Measurements from ENCODE around the gene MRPS31.
"Not testable (repeated sequence)": the region's sequence is repeated elsewhere in the genome, so short reads cannot be mapped to it uniquely, and the experiment has no call there.

Gene MRPS31

DNA sequence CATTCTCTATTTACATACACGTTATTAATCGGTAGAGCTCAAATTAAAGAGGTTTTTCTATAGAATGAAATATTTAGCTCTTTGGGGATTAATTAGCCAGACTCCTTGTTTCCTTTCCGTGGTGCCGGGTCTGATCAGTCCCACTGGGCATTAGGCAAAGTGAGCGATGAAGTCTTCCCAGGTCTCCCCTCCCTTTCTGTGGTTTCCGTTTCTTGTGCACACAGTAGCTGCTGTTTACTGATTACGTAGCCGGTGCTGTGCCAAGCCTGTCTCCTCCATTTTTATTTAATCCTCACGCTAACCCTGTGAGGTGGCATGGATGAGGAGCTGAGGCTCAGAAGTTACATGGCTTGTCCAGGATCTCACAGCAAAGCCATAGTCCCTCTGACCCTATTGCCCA lies 27.4 kb upstream of the MRPS31 start:
- Mint-ChIP-seq H3K36me3 (ENCODE audit: low read depth) (peaks cover 12% of the 10 kb centered on the region), H3K27ac (peak overlapping the region; percentile 76), H3K4me3 (peak overlapping the region; percentile 29), H3K4me1 (ENCODE audit: low read depth) (peaks cover 9% of the 10 kb centered on the region), H3K27me3 (ENCODE audit: low read depth) (no peaks in the 10 kb centered on the region), H3K9me3 (no peaks in the 10 kb centered on the region)

DNA sequence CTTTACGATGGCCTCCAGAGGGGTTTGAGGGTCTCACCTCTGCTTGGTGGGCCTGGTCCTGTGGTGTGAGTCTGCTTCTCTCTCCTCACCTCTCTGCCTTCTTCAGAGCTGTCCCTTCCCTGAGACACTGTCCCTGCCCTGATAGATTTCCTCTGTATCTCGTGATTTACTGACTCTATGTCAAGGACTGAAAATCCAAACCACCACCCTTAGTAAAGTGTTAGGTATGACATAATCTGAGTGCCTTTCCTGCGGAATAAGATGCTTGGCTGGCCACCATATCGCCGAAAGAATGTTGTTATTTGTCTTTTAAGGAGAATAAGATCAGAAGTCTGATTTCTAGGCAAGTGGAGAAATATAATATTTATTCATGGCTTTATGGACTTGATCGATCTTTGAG lies 25.7 kb upstream of the MRPS31 start:
- H3K36me3 Mint-ChIP-seq (ENCODE audit: low read depth): peaks cover 12% of the 10 kb centered on the region
- H3K9me3 Mint-ChIP-seq: no peaks in the 10 kb centered on the region
- no peaks in the 10 kb centered on the region for H3K27me3 Mint-ChIP-seq (ENCODE audit: low read depth)
- H3K4me1 Mint-ChIP-seq (ENCODE audit: low read depth): peaks cover 9% of the 10 kb centered on the region
- H3K27ac Mint-ChIP-seq: no peak overlapping the region
- H3K4me3 Mint-ChIP-seq: no peak overlapping the region

DNA sequence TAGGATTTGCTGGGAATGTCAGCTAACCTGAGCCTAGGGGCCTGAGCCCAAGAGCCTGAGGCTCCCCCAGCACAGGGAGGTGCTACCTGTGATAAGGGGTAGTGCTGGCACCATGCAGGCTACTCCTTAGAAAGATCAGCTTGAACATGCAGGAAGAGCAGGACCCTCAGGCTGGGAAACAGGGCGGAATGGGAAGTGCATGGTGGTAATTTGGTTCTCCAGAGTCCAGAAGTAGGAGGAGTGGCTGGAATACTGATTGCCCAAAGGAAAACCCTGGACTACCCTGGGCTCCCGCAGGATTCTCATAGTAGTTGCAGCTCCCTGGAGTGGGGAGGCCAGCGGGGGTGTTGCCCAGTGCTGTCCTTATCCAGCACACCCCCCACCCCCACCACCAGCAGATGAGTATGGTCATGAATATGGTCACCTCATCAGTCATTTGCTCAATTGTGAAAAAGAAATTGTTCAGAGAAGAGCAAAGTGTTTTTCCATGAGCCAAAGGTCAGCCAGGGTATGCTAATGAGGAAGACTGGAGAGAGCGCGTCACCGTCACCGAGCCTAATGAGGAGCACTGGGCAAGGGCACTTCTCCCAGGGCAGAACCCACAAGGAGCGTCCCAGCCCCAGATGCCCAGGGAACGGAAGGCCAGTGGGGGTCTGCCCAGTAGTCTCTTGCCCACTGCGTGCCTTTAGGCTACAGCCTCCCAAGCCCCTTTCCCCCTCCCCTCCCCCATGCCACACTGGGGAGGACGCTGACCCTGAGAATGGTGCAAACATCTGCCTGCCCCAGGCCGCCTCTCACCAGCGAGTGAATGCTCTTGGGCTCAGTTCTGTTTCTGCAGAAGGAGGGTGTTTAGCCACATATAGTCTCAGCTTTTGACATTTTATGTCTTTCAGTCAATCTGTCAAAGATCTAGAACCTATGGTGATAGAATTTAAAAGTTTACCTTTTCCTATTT lies 23.7 kb upstream of the MRPS31 start:
- H3K27me3 Mint-ChIP-seq (ENCODE audit: low read depth): no peaks in the 10 kb centered on the region
- H3K27ac Mint-ChIP-seq: no peak overlapping the region
- peaks cover 12% of the 10 kb centered on the region for H3K36me3 Mint-ChIP-seq (ENCODE audit: low read depth)
- no peak overlapping the region for H3K4me3 Mint-ChIP-seq
- H3K9me3 Mint-ChIP-seq: no peaks in the 10 kb centered on the region
- peaks cover 9% of the 10 kb centered on the region for H3K4me1 Mint-ChIP-seq (ENCODE audit: low read depth)

DNA sequence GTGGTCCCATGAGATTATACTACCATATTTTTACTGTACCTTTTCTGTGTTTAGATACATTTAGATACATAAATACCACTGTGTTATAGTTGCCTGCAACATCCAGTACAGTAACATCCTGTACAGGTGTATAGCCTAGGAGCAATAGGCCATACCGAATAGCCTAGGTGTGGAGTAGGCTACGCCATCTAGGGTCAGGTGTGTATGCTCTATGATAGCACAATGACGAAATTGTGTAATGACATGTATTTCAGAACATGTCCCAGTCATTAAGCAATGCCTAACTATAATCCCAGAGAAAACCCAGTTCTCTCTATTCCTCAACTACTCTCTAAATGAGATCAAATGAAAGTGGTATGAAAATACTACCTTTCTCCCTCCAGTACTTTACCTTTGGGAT lies 22.3 kb upstream of the MRPS31 start:
- Mint-ChIP-seq H3K36me3 (ENCODE audit: low read depth) (peaks cover 6% of the 10 kb centered on the region), H3K27ac (no peak overlapping the region), H3K9me3 (no peaks in the 10 kb centered on the region), H3K4me3 (no peak overlapping the region), H3K27me3 (ENCODE audit: low read depth) (no peaks in the 10 kb centered on the region), H3K4me1 (ENCODE audit: low read depth) (no peaks in the 10 kb centered on the region)

DNA sequence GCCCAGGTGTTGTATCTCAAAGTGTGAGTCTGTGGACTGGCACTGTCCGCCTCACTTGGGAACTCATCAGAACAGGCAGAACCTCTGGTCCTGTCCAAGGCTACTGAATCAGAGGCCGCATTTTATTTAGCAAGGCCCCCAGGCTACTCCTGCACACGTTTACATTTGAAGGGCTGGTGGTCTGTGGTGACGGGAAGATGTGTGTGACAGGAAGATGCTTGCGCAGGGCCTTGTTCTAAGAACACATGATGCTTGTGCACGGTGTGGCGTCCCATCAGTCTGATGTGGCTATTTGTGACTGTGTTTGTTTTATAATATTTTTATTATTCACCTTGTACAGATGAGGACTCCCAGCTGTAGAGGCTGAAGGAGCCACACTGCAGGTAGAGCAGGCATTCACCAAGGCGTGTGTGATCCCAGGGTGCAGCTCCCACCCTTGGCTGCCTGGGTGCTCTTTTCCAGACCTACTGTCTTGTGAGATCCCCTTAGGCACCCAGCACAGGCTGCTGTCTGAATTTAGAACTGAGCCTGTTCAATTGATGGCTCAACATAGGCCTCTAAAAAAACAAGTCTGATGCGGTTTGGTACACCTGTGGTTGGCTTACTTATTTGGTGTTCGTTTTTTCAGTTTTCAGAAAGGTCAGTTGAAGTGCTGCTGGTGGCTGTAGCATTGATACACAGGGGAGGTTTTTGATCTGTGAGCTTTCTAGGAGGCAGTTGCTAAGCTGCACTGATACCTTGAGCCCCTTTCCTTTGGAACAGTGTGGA lies 21.5 kb upstream of the MRPS31 start:
- peaks cover 6% of the 10 kb centered on the region for H3K36me3 Mint-ChIP-seq (ENCODE audit: low read depth)

DNA sequence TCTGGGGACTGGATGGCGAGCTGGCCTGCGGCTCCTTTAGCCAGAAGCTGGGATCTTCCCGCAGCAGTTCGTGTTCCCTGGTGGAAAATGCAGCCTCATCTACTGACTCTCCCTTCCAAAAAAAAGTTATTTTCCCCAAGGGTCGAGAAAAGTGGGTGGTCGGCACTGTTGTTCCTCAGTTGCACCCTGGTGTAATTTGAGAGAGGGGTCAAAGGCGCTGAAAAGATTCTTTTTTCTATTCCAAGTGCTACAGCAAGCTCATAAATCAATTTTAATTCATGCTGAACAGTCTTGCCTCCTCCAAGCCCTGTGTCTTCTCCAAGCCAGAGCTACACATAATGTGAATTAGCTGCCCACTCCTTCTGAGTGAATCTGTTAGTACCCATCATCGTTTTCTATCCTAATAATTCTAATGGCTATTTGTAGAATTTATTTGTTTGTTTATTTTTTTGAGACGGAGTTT lies 19.2 kb upstream of the MRPS31 start:
- Mint-ChIP-seq H3K4me1 (ENCODE audit: low read depth) (peaks cover 11% of the 10 kb centered on the region), H3K4me3 (peak overlapping the region; percentile 70), H3K27me3 (ENCODE audit: low read depth) (no peaks in the 10 kb centered on the region), H3K9me3 (no peaks in the 10 kb centered on the region), H3K27ac (peak overlapping the region; percentile 20), H3K36me3 (ENCODE audit: low read depth) (no peaks in the 10 kb centered on the region)

More for the DNA sequence above, 21.5 kb upstream of the MRPS31 start:
- Mint-ChIP-seq H3K27ac (peak overlapping the region; percentile 33), H3K27me3 (ENCODE audit: low read depth) (no peaks in the 10 kb centered on the region), H3K9me3 (no peaks in the 10 kb centered on the region), H3K4me3 (no peak overlapping the region), H3K4me1 (ENCODE audit: low read depth) (peaks cover 2% of the 10 kb centered on the region)

DNA sequence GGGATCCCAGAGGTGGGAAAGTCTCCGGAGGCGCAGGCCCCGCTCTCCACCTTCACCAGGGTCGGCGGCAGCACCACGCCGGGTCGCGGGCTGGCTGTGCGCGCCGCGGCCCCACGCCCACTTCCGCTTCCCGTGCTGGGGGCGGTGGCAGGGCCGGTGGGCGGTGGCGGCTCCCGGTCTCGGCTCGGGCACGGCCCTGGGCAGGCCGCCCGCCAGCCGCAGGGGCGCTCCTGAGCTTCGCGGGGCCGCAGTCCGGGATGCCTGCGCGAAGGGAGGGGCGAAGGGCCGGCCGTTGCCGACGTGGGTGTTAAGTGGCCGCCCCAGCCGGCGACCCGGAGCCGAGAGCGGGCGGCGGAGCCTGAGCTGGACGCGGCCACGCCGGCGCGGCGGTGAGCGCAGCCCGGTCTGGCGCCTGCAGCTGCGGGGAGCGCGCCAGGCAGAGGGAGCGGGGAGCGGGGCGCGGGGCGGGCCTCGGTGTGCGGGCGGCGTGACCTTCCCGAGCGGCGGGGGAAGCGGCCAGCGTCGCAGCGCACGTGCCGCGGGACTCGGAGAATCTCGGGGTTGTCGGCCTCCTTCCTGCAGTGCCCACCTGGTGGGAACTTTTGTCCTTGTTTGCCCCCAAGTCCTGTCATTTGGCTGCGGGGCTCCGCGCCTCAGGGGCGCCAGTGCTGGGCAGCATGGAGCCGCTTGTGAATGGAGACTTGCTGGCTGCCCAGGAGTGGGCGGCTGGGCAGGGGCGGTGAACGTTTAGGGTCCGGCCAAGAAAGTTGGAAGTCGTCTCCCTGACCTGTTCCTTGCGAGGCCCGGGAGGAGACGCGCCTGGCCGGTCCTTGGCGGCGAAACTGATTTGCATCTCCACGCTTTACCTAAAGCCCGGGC lies 18.5 kb upstream of the MRPS31 start, which contains the start of gene SLC25A15:
TSS of gene SLC25A15 (plus strand) at position 337 of the 879 bp plus-strand sequence. CDS start 3,616 bp downstream, outside the sequence.
- Mint-ChIP-seq H3K4me1 (ENCODE audit: low read depth) (peaks cover 11% of the 10 kb centered on the region), H3K27me3 (ENCODE audit: low read depth) (no peaks in the 10 kb centered on the region), H3K27ac (peak within 1 kb of the TSS; percentile 57), H3K36me3 (ENCODE audit: low read depth) (no peaks in the 10 kb centered on the region), H3K9me3 (no peaks in the 10 kb centered on the region), H3K4me3 (peak within 1 kb of the TSS; percentile 70)

DNA sequence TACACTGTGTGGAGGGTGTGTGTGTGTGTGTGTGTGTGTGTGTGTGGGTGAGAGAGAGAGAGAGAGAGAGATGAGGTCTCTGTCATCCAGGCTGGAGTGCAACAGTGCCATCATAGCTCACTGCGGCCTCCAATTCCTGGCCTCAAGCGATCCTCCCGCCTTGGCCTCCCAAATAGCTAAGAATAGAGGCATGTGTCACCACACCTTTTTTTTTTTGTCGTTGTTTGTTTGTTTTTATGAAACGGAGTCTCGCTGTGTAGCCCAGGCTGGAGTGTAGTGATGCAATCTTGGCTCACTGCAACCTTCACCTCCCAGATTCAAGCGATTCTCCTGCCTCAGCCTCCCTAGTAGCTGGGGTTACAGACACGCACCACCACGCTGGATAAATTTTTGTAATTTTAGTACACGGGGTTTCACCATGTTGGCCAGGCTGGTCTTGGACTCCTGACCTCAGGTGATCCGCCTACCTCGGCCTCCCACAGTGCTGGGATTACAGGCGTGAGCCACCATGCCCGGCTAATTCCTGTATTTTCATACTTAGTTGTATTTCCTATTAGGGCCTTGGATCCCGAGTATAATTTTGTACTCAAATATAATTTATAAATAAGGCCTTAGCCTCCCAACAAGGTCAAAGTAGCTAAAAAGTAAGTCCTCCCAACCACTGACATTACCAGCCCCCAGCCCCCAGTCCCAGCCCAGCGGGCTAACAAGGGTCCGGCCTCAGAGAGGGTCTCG lies 17.7 kb upstream of the MRPS31 start:
- peak overlapping the region; percentile 57 for H3K27ac Mint-ChIP-seq
- H3K27me3 Mint-ChIP-seq (ENCODE audit: low read depth); H3K36me3 Mint-ChIP-seq (ENCODE audit: low read depth); H3K9me3 Mint-ChIP-seq: not testable (repeated sequence)
- peak overlapping the region; percentile 53 for H3K4me3 Mint-ChIP-seq
- peaks cover 11% of the 10 kb centered on the region for H3K4me1 Mint-ChIP-seq (ENCODE audit: low read depth)

DNA sequence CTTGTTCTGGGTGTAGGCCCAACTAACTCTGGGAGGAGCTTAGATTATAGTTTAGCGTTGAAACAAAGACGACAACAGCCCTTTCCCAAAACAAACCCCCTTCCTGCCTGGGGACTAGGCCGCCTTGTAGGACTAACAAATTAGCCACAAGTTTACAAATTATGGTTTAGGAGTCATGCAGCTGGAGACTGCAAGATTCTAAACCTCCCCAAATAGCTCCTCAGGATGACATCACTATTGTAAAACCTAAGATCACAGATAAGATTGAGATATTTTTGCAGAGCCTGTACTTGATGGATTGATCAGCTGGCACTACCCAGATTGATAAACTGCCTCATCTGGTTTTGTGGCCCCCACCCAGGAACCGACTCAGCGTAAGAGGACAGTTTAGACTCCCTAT lies 16.1 kb upstream of the MRPS31 start:
- Mint-ChIP-seq H3K9me3 (no peaks in the 10 kb centered on the region), H3K4me3 (peak overlapping the region; percentile 21), H3K27ac (peak overlapping the region; percentile 69), H3K36me3 (ENCODE audit: low read depth) (peaks cover 1% of the 10 kb centered on the region), H3K4me1 (ENCODE audit: low read depth) (peaks cover 13% of the 10 kb centered on the region), H3K27me3 (ENCODE audit: low read depth) (no peaks in the 10 kb centered on the region)

DNA sequence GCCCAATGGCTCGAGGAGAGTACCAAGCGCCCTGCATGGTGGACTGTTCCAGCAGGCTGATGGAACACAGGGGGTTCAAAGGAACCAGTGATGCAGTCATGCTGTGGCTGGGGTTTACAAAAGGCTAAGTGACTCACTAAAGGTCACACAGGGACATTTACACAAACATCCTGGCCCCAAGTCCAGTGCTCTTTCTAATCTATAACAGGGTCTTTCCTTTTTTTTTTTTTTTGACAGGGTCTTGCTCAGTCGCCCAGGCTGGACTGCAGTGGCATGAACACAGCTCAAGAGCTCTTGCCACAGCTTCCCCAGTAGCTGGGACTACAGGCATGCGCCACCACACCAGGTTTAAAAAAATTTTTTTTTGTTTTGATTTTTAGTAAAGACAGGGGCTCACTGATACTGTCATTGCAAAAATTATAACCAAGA lies 15.6 kb upstream of the MRPS31 start:
- no peaks in the 10 kb centered on the region for H3K27me3 Mint-ChIP-seq (ENCODE audit: low read depth)

DNA sequence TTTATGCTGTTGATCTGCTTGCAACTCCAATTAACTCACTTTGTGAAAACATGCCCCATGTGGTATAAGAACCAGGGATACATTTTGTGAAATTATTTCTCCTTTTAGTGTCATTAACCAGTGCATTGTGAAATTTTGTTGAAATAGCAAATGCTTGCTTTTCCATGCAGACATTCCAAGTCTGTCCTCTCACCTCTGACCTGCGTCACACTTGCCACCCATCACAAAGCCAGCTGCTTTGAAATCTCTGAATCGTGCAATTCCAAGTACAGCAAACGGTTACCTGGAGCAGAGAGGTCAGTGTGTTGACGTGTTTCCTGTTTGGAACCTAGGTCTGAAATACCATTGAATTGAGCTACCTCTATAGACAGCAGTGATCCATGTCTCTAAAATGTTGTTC lies 13.6 kb upstream of the MRPS31 start:
- H3K36me3 Mint-ChIP-seq (ENCODE audit: low read depth): peaks cover 1% of the 10 kb centered on the region
- H3K27ac Mint-ChIP-seq: no peak overlapping the region
- H3K4me1 Mint-ChIP-seq (ENCODE audit: low read depth): peaks cover 13% of the 10 kb centered on the region
- no peak overlapping the region for H3K4me3 Mint-ChIP-seq
- H3K9me3 Mint-ChIP-seq: no peaks in the 10 kb centered on the region
- no peaks in the 10 kb centered on the region for H3K27me3 Mint-ChIP-seq (ENCODE audit: low read depth)

More for the DNA sequence above, 15.6 kb upstream of the MRPS31 start:
- no peaks in the 10 kb centered on the region for H3K9me3 Mint-ChIP-seq
- peaks cover 13% of the 10 kb centered on the region for H3K4me1 Mint-ChIP-seq (ENCODE audit: low read depth)
- peaks cover 1% of the 10 kb centered on the region for H3K36me3 Mint-ChIP-seq (ENCODE audit: low read depth)
- H3K27ac Mint-ChIP-seq: peak overlapping the region; percentile 69
- H3K4me3 Mint-ChIP-seq: no peak overlapping the region

DNA sequence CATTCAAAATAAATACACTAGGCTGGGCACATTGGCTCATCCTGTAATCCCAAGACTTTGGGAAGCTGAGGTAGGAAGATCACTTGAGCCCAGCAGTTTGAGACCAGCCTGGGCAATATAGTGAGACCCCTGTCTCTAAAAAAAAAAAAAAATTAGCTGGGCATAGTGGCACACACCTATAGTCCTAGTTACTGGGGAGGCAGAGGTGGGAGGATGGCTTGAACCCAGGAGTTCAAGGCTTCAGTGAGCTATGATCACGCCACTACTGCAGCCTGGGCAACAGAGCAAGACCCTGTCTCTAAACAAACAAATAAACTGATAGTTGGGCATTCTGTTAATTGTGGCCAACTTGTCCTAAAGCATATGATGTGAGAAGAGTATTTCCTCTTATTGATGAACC lies 12.0 kb upstream of the MRPS31 start:
- not testable (repeated sequence) for H3K27ac Mint-ChIP-seq; H3K36me3 Mint-ChIP-seq (ENCODE audit: low read depth); H3K4me3 Mint-ChIP-seq; H3K27me3 Mint-ChIP-seq (ENCODE audit: low read depth); H3K9me3 Mint-ChIP-seq
- H3K4me1 Mint-ChIP-seq (ENCODE audit: low read depth): peaks cover 13% of the 10 kb centered on the region

DNA sequence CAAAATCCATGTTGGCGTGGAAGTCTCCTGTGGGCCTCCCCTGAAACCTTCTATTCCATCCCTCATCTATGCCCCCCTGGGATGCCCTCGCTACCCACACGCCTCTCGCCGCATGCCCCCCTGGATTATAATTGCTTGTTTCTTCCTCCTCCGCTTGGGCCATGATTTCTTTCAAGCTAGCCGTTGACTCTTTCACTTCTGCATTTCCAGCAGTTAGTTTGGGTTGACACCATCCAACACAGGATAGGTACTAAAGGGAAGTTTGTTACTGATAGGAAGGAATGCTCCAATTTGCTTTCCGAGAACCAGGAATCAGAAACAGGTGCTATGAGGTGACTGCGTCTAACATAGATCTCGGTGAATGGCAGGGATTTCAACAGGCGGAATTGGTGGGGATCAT lies 10.7 kb upstream of the MRPS31 start:
- Mint-ChIP-seq H3K27me3 (ENCODE audit: low read depth) (no peaks in the 10 kb centered on the region), H3K9me3 (no peaks in the 10 kb centered on the region), H3K4me3 (no peak overlapping the region), H3K27ac (no peak overlapping the region), H3K36me3 (ENCODE audit: low read depth) (peaks cover 1% of the 10 kb centered on the region), H3K4me1 (ENCODE audit: low read depth) (peaks cover 16% of the 10 kb centered on the region)
